ENCODE measurements around the gene DEPDC5.

Gene DEPDC5

GRCh38 chr22:31950226-31950625 is 196.4 kb downstream of the DEPDC5 start:
- DNase-seq (ENCODE audit: low read depth), result no peak

GRCh38 chr22:31951194-31952093 is 197.6 kb downstream of the DEPDC5 start:
- no peak for DNase-seq (ENCODE audit: low read depth)

- DNase-seq (ENCODE audit: low read depth), result no peak
These were observed 198.2 kb downstream of the DEPDC5 start for GRCh38 chr22:31952094-31952401.

- no peak for DNase-seq (ENCODE audit: low read depth)
These were observed 198.7 kb downstream of the DEPDC5 start for GRCh38 chr22:31952472-31952871.

GRCh38 chr22:31953261-31953660 is 199.4 kb downstream of the DEPDC5 start:
- DNase-seq (ENCODE audit: low read depth), result no peak

GRCh38 chr22:31954535-31955523 is 201.0 kb downstream of the DEPDC5 start:
- no peak for DNase-seq (ENCODE audit: low read depth)

GRCh38 chr22:31956360-31956759 is 202.5 kb downstream of the DEPDC5 start:
- no peak for DNase-seq (ENCODE audit: low read depth)
